Endothelial cell (in vitro differentiated cells): Measurements from ENCODE around the gene FBP1. TPM values are rescaled to one million over a fixed set of nuclear protein-coding genes. Genes with fewer than 3 reads are reported as not detected.
A peak's percentile ranks its signal among the peaks of the same experiment; 100 is the strongest.

Source experiments
- DNase-seq: peaks from one replicate; pipeline ENCODE4 v3.0.0; 2021; ENCODE audit warnings: low spot score
- H3K27ac Mint-ChIP-seq: one replicate; pipeline ENCODE4 v1.8.0; 2021; ENCODE audit warnings: mixed read lengths, inconsistent platforms; ENCODE audit not compliant: unreplicated experiment
- H3K27me3 Mint-ChIP-seq: one replicate; pipeline ENCODE4 v1.8.0; 2021; ENCODE audit warnings: mild to moderate bottlenecking, moderate library complexity, mixed read lengths, inconsistent platforms; ENCODE audit not compliant: unreplicated experiment
- H3K36me3 Mint-ChIP-seq: one replicate; pipeline ENCODE4 v1.8.0; 2021; ENCODE audit warnings: mild to moderate bottlenecking, low read depth, mixed read lengths, inconsistent platforms; ENCODE audit not compliant: unreplicated experiment
- H3K4me1 Mint-ChIP-seq: one replicate; pipeline ENCODE4 v1.8.0; 2021; ENCODE audit warnings: mild to moderate bottlenecking, mixed read lengths, inconsistent platforms; ENCODE audit not compliant: unreplicated experiment
- H3K4me3 Mint-ChIP-seq: one replicate; pipeline ENCODE4 v1.8.0; 2021; ENCODE audit warnings: mild to moderate bottlenecking, mixed read lengths, inconsistent platforms; ENCODE audit not compliant: unreplicated experiment
- H3K9me3 Mint-ChIP-seq: one replicate; pipeline ENCODE4 v1.8.0; 2021; ENCODE audit warnings: mixed read lengths, inconsistent platforms; ENCODE audit not compliant: unreplicated experiment
- CTCF ChIP-seq: fragments of 200-600 bp; sonication (generic); IDR thresholded peaks from one replicate; pipeline ENCODE4 v1.5.0; 2021; ENCODE audit warnings: antibody characterized with exemption; ENCODE audit not compliant: unreplicated experiment
- total RNA-seq: library from RNA; stranded (reverse); fragmentation: NEBNext Ultra II Directional; extraction: Animal tissue kit (Norgen Biotek cat#: 25700); gene quantifications from one replicate; pipeline ENCODE4 v1.2.1, GENCODE V29; 2021; ENCODE audit not compliant: unreplicated experiment

FBP1 gene
- total RNA-seq, 1 donor from 2014 or later: not detected

DNA sequence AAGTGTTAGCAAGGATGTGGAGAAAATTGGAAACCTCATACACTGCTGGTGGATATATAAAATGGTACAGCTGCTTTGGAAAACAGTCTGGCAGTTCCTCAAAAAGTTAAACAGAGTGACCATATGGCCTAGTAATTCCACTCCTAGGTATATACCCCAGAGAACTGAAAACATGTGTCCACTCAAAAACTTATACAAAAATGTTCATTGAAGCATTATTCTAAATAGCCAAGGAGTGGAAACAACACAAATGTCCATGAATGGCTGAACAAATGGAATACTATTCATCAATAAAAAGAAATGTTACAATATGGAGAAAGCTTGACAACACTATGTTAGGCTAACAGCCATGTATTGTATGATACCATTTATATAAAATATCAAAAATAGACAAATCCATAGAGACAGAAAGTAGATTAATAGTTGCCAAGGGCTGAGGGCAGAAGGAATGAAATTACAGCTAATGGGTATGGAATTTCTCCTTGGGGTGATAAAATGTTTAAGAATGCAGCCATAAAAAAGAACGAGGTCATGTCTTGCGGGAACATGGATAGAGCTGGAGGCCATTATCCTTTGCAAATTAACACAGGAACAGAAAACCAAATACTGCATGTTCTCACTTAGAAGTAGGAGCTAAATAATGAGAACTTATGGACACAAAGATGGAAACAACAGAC lies 33.6 kb upstream of the FBP1 start:
- Mint-ChIP-seq H3K4me3 (no peak overlapping the region), H3K27ac (no peak overlapping the region), H3K36me3 (no peaks in the 10 kb centered on the region)

GRCh38 chr9:94668928-94669729 lies 29.8 kb upstream of the FBP1 start:
- Mint-ChIP-seq H3K27ac (no peak overlapping the region), H3K36me3 (no peaks in the 10 kb centered on the region), H3K9me3 (no peaks in the 10 kb centered on the region), H3K4me1 (no peaks in the 10 kb centered on the region), H3K27me3 (no peaks in the 10 kb centered on the region), H3K4me3 (no peak overlapping the region)
- TF ChIP-seq CTCF: peak; percentile 28
- DNase-seq: peak; percentile 59

More for the DNA sequence above, 33.6 kb upstream of the FBP1 start:
- Mint-ChIP-seq H3K9me3 (no peaks in the 10 kb centered on the region), H3K4me1 (no peaks in the 10 kb centered on the region), H3K27me3 (no peaks in the 10 kb centered on the region)
- no peak for DNase-seq
- TF ChIP-seq CTCF: no peak

GRCh38 chr9:94668418-94668927 lies 29.2 kb upstream of the FBP1 start:
- no peak for DNase-seq
- H3K4me3 Mint-ChIP-seq: no peak overlapping the region
- H3K9me3 Mint-ChIP-seq: no peaks in the 10 kb centered on the region
- H3K27ac Mint-ChIP-seq: no peak overlapping the region
- no peak for TF ChIP-seq CTCF
- no peaks in the 10 kb centered on the region for H3K4me1 Mint-ChIP-seq
- H3K27me3 Mint-ChIP-seq: no peaks in the 10 kb centered on the region
- no peaks in the 10 kb centered on the region for H3K36me3 Mint-ChIP-seq

- Mint-ChIP-seq H3K4me1 (no peaks in the 10 kb centered on the region), H3K27me3 (no peaks in the 10 kb centered on the region), H3K36me3 (no peaks in the 10 kb centered on the region), H3K9me3 (no peaks in the 10 kb centered on the region), H3K27ac (no peak overlapping the region), H3K4me3 (no peak overlapping the region)
- no peak for DNase-seq
- TF ChIP-seq CTCF: no peak
These were observed 27.2 kb upstream of the FBP1 start for GRCh38 chr9:94666364-94667099.
